GM12892 (cell line): ENCODE measurements around the gene SIM2.

Experiments
- POLR2A ChIP-seq: IDR thresholded peaks from 2 replicates; pipeline ENCODE4 v1.6.1; 2011; ENCODE audit warnings: low read depth, low read length, control low read depth
- POLR2AphosphoS5 ChIP-seq: IDR thresholded peaks from 2 replicates; pipeline ENCODE4 v1.6.1; 2011; ENCODE audit warnings: low read depth, low read length, control low read depth

DNA sequence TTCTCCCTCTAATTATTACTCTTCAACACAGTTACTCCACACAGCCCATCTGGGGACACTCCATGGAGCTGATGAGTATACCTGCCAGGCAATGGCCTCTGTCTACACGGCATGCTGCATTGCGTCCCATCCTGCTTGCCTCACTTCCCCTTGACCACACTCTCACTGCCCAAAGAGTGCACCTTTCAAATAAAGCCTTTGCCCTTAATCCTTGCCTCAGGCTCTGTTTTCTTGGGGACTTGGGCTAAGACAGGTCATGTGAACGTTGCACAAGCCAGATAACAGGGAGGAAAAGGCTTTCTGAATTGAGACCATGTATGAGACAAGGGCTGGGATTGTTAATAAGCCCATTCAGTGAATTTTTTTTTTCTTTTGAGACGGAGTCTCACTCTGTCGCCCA, 40.0 kb upstream of the SIM2 start:
- TF ChIP-seq POLR2AphosphoS5: no peak
- TF ChIP-seq POLR2A: no peak
